Skeletal muscle cell (primary cell): ENCODE results near the gene TMEM11.

ENCODE experiments used
- DNase-seq: peaks from one replicate; pipeline ENCODE4 v3.0.0-alpha.2; 2010; ENCODE audit warnings: low read depth
- H3K4me3 ChIP-seq: 2 replicates; pipeline ENCODE4 v1.5.1; 2011; ENCODE audit warnings: low read depth, mild to moderate bottlenecking, control low read depth, low read length, moderate library complexity

TMEM11 gene

GRCh38 chr17:21167303-21167702 is 46.7 kb downstream of the TMEM11 start:
- no peak for DNase-seq
- no peak overlapping the region for H3K4me3 ChIP-seq

GRCh38 chr17:21166595-21167210 is 47.3 kb downstream of the TMEM11 start:
- no peak for DNase-seq

GRCh38 chr17:21165922-21166594 is 47.9 kb downstream of the TMEM11 start:
- DNase-seq = no peak

More at GRCh38 chr17:21166595-21167210, 47.3 kb downstream of the TMEM11 start:
- no peak overlapping the region for H3K4me3 ChIP-seq

GRCh38 chr17:21164620-21165019 is 49.3 kb downstream of the TMEM11 start:
- DNase-seq = no peak
- H3K4me3 ChIP-seq = no peak overlapping the region

More at GRCh38 chr17:21165922-21166594, 47.9 kb downstream of the TMEM11 start:
- no peak overlapping the region for H3K4me3 ChIP-seq

GRCh38 chr17:21164216-21164615 is 49.7 kb downstream of the TMEM11 start:
- DNase-seq = no peak
- H3K4me3 ChIP-seq = no peak overlapping the region

GRCh38 chr17:21163101-21163500 is 50.9 kb downstream of the TMEM11 start:
- no peak overlapping the region for H3K4me3 ChIP-seq
- no peak for DNase-seq

GRCh38 chr17:21162394-21162775 is 51.6 kb downstream of the TMEM11 start:
- H3K4me3 ChIP-seq = no peak overlapping the region
- DNase-seq = no peak

GRCh38 chr17:21161498-21162393 is 52.2 kb downstream of the TMEM11 start:
- H3K4me3 ChIP-seq = no peak overlapping the region
- DNase-seq = no peak

GRCh38 chr17:21160401-21160800 is 53.6 kb downstream of the TMEM11 start:
- DNase-seq = no peak
- H3K4me3 ChIP-seq = no peak overlapping the region

- no peak for DNase-seq
Measured at GRCh38 chr17:21157586-21158370, 56.2 kb downstream of the TMEM11 start.

GRCh38 chr17:21152731-21153130 is 61.2 kb downstream of the TMEM11 start:
- no peak for DNase-seq
- no peak overlapping the region for H3K4me3 ChIP-seq

More at GRCh38 chr17:21157586-21158370, 56.2 kb downstream of the TMEM11 start:
- H3K4me3 ChIP-seq = no peak overlapping the region

GRCh38 chr17:21149621-21150020 is 64.3 kb downstream of the TMEM11 start:
- H3K4me3 ChIP-seq = no peak overlapping the region
- DNase-seq = no peak
